ENCODE data around the gene APOC3.

GRCh38 chr11:116807601-116808261 lies 22.0 kb upstream of the APOC3 start:
- TF ChIP-seq CTCF (conservative IDR thresholded peaks at IDR 0.05 in 1 of 2, IDR thresholded peaks at IDR 0.05 in 1 of 2; ENCODE audit: low read depth in 1 of 2, low read length in 2 of 2), result no peak
- TF ChIP-seq EZH2 (IDR thresholded peaks at IDR 0.05; ENCODE audit: low read length, missing control alignments), result no peak

Measured in fibroblast of lung (primary cell).